GM12872 (cell line): ENCODE results near the gene TPPP.

Experiments used
- CTCF ChIP-seq: IDR thresholded peaks from 3 replicates; pipeline ENCODE4 v1.5.1; 2011; ENCODE audit warnings: low read depth, mild to moderate bottlenecking, low read length, moderate library complexity; ENCODE audit not compliant: insufficient read depth

The TPPP gene

DNA sequence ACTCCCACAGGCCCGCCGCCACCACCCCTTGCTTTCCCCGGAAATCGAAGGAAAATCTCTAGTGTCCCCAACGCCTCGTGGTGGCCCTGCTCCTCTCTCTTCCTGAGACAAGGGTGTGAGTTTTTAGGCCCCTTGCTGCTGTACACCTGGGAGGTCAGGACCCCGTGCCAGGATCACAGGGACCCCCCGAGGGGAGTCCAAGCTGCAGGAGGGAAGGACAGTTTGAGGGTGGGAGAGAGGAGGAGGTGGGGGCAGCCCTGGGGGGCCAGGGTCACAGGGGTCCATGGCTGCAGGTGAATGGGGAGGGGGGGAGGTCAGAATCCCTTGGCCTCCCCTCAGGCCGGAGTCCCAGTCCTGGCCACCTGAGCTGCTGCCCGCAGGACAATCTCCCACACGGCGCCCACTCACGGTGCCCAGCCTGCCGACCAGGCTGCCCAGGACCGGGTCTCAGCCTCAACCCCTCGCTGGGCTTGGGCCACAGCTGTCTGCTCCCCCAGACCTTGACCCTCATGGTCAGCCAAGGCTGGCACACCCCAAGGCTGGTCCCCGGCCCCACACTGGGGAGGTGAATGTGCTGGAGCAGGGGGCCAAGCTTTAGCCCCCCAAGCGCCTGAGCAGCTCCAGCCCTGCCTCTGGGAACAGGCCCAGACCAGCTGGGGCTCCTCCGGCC, 19.9 kb downstream of the TPPP start:
- TF ChIP-seq CTCF: no peak

DNA sequence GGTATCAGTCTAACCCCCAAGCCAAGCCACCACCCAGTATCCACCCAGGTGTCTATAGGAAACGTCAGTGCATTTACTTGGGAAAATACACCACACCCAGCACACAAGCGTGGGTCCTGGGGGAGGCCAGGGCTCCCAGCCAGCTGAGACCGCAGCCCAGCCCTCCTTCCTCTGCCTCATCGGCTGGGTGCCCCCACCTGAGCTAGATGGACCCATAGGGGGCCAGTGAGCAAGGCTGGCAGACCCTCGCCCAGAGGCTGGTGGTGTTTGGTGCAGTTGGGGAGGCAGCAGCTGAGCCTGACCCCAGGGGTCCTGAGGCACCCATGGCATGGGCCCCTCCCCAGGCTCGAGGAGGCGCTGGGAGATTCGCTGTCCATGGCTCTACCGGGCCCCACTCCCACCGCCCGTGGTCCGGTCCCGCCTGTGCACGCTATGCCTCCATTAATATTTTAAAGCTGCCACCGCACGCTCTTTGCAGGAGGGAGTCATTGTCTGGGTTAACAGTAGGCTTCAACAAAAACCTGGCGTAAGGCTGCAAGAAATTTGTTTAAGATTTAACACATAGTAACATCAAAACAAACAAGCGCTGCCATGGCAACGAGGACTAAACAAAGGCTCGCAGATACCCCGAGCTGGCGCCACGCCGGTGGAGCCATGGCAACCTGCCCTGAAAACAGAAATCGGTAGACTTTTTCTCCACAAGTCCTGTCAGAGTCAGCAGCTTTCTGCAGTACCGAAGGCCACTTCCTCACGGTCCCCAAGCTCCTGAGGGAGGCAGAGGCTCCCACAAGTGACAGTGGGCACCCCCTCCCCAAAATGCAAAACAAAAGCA, 20.6 kb downstream of the TPPP start:
- TF ChIP-seq CTCF: no peak

DNA sequence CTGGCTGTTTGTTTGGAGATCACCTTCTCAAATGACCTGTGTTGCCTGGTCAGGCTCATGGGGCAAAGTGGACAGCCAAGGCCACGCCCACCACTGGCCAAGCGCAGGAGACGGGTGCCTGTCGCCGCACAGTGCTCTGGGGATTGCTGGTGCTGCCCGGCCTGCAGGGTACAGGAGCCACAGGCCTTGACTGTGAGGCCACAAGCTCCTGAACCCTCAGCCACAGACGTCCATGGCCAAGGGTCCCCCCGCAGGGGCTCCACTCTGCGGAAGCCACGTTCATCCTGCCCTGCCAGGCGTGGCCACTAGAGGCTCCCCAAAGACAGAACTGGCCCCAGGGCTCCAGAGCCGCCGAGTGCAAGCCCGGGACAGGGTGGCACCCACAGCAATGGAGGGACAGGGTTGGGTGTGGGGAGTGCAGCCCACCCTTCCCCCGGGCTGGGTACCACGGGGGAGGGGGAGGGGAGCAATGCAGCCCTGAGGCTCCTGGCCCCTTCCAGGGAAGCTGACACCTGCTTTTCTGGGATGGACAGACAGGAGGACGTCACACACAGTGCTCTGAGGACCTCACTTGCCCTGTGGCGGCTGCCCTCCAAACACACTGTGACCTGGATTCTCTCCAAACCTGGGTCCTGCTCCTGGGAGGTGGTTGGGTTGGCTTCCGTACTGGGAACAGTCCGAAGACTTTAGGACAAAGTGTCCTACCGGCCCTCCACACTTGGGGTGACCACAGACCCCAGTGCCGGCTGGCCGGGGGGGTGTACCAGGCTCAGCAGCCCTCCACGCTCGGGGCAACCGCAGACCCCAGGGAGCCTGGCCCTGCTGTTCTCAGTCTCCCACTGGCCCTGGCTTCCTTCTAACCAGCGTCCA, 21.5 kb downstream of the TPPP start:
- TF ChIP-seq CTCF: peak; percentile 90

DNA sequence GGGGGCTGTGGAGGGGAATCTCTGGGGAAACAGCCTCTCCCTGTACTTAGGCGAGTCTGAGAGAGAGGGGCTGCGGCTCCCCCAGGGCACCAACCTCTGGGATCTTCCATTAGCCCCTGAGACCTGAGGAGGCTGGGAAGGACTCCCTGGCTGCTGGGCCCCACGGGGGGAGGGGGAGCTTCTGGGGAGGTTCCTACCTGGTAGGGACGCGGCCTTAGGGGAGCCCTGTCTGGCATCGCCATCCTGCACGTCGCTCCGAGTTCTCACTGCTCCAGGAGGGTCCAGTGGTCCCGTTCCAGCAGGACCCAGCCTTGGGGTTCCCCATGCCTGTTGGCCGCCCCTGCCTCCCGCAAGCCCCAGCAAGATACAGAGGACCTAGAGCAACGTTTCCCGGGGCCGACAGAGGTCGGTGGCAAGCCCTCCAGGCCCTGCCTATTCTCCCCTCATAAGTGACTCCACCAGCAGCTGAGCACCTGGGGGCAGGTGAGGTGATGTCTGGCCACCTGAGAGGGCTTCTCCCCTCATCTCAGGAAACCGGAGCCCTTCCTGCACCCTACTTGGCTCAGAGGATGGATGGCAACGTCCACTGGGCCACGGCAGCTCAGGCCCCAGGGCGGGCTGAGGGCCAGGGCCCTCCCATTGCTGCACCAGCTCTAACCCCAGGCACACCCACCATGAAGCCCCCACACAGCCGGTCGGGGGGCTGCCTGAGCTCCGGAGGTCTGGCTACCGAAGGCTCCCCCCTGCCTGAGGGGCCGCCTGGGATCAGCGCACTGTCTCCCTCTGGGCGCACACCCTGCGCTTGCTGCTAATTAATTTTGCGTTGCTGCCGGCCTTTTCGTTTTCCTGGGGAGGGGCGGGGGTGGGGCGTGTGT, 22.5 kb downstream of the TPPP start:
- TF ChIP-seq CTCF: no peak

- no peak for TF ChIP-seq CTCF
Measured at GRCh38 chr5:669842-670395, 23.2 kb downstream of the TPPP start.

DNA sequence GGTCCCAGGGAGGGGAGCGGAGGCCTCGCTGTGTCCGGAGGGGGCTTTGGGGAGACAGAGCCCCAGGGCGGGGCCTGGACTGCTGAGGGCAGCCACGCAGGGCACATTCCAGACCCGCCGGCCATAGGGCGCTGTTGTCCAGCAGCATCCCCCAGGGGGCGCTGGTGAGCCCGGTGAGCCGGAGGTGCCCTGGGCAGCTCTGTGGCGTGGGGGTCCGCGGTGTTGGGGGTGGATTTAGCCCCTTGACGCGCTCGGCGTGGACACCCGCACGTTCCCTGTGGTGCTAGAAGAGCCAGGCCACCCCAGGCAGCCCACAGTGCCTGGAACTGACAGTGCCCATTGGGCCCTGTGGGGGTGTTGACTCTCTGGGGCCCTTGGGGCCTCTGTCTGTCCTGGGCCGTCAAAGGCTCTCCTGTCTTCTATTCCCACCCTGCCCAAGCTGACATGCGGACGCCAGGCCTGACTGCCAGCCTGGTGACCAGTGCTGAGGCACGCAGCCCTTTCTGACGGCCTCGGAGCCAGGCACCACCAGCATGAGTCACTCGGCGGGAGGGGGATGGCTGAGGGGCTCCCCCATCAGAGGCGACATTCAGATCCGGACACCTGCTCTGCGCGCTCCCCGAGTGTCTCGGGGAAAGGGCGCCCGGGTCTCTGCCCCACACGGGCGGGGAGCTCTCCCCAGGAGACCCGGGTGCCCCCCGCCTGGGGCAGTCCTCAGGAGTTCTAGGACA, 23.9 kb downstream of the TPPP start:
- TF ChIP-seq CTCF: peak; percentile 81
